Measurements from ENCODE around the gene MMP8. TPM values are rescaled to one million over a fixed set of nuclear protein-coding genes. Genes with fewer than 3 reads are reported as not detected.

The MMP8 gene
- total RNA-seq, 1 experiment from 2014 or later, result not detected

DNA sequence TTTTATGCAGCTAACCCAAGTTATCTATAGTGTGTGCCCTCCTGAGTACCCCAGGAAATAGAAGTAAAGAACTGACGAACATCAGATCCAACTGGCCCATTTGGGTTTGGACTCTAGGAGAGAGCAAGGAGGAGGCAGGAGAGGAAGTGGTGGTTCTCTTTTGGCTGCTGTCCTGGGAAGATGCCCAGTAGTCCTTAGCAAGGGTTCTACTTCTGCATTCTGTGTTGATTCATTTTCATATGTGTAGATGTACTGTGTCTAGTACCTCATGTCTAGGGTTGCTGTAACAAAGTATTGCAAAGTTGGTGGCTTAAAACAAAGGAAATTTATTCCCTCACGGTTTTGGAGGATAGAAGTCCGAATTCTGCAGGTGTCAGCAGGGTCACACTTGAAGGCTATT, 12.6 kb downstream of the MMP8 start:
- no peak overlapping the region for H2BK15ac ChIP-seq (ENCODE audit: low read depth, low read length)
- no CpG with 5 or more reads among the region's 3 CpGs for WGBS (ENCODE audit: extremely low coverage, insufficient read length, low lambda C conversion rate)
- H2BK120ac ChIP-seq (ENCODE audit: low read depth, low read length, poor library complexity, severe bottlenecking), result no peak overlapping the region

More for the DNA sequence above, 12.6 kb downstream of the MMP8 start:
- no peaks in the 10 kb centered on the region for H3K27me3 Mint-ChIP-seq (ENCODE audit: low read depth)
- no peak overlapping the region for H3K4ac ChIP-seq (ENCODE audit: low read depth, low read length)
- H3K27ac Mint-ChIP-seq, result no peak overlapping the region
- H3K79me1 ChIP-seq (ENCODE audit: insufficient read depth, low read depth, low read length, poor library complexity, severe bottlenecking), result no peaks in the 10 kb centered on the region
- H2AFZ ChIP-seq (ENCODE audit: low read length), result no peak overlapping the region
- H2BK5ac ChIP-seq (ENCODE audit: insufficient read length, low read length), result no peak overlapping the region
- H4K5ac ChIP-seq (ENCODE audit: insufficient read length, low read depth, low read length), result no peak overlapping the region
- no peak overlapping the region for H3K9ac ChIP-seq (ENCODE audit: extremely low read depth, insufficient read length, low read length)
- no peak overlapping the region for H3K14ac ChIP-seq (ENCODE audit: insufficient read depth, low read length)
- peaks cover 3 to 6% of the 10 kb centered on the region in 2 experiments; a peak in 3 of 4 replicates for H3K4me1 Mint-ChIP-seq
- TF ChIP-seq, protein P1, sequence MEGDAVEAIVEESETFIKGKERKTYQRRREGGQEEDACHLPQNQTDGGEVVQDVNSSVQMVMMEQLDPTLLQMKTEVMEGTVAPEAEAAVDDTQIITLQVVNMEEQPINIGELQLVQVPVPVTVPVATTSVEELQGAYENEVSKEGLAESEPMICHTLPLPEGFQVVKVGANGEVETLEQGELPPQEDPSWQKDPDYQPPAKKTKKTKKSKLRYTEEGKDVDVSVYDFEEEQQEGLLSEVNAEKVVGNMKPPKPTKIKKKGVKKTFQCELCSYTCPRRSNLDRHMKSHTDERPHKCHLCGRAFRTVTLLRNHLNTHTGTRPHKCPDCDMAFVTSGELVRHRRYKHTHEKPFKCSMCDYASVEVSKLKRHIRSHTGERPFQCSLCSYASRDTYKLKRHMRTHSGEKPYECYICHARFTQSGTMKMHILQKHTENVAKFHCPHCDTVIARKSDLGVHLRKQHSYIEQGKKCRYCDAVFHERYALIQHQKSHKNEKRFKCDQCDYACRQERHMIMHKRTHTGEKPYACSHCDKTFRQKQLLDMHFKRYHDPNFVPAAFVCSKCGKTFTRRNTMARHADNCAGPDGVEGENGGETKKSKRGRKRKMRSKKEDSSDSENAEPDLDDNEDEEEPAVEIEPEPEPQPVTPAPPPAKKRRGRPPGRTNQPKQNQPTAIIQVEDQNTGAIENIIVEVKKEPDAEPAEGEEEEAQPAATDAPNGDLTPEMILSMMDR (conservative IDR thresholded peaks at IDR 0.05), result no peak
- no peak overlapping the region for H2BK12ac ChIP-seq (ENCODE audit: insufficient read length, low read depth, low read length)
- H4K91ac ChIP-seq (ENCODE audit: insufficient read length, low read depth, low read length), result no peak overlapping the region
- no peak overlapping the region for H3K4me2 ChIP-seq (ENCODE audit: insufficient read depth, insufficient read length, low read length)
- H3K27ac ChIP-seq (ENCODE audit: insufficient read length, low read depth, low read length), result no peak overlapping the region
- H3K56ac ChIP-seq (ENCODE audit: insufficient read length, low read depth, low read length), result no peak overlapping the region
- H3K9me3 Mint-ChIP-seq, result no peaks in the 10 kb centered on the region
- H3K23me2 ChIP-seq (ENCODE audit: insufficient read length, low read depth, low read length, poor library complexity, severe bottlenecking), result no peaks in the 10 kb centered on the region
- H3K4me1 ChIP-seq (ENCODE audit: insufficient read depth, low read length), result no peaks in the 10 kb centered on the region
- H3K23ac ChIP-seq (ENCODE audit: insufficient read length, low read depth, low read length), result no peak overlapping the region
- H4K8ac ChIP-seq (replicated peaks; ENCODE audit: insufficient read length, low read depth, low read length), result no peak overlapping the region
- no peaks in the 10 kb centered on the region for H3K9me3 ChIP-seq (ENCODE audit: control insufficient read depth, low read depth, low read length)
- no peaks in the 10 kb centered on the region for H3K27me3 ChIP-seq (ENCODE audit: insufficient read depth, low read length)
- no peak overlapping the region for H2BK20ac ChIP-seq (ENCODE audit: low read depth, low read length, poor library complexity, severe bottlenecking)
- no peaks in the 10 kb centered on the region for H3K79me2 ChIP-seq (ENCODE audit: insufficient read depth, low read length)
- H3K4me3 Mint-ChIP-seq, result no peak overlapping the region
- no peaks in the 10 kb centered on the region for H4K20me1 ChIP-seq (ENCODE audit: control insufficient read depth, insufficient read depth, insufficient read length)
- no peak for DNase-seq
- no peak overlapping the region for H3K18ac ChIP-seq (ENCODE audit: insufficient read length, low read depth, low read length)
- no peak overlapping the region for H3T11ph ChIP-seq (ENCODE audit: low read length)
- no peaks in the 10 kb centered on the region for H3K36me3 Mint-ChIP-seq (ENCODE audit: insufficient read depth in 1 of 3, low read depth in 3 of 3)
- H2AK5ac ChIP-seq (ENCODE audit: insufficient read length, low read length), result no peak overlapping the region
